SK-N-MC (cell line): Measurements from ENCODE around the gene ETV6.

Experiments used
- DNase-seq: peaks from one replicate; pipeline ENCODE4 v3.0.0-alpha.2; 2011; ENCODE audit warnings: low read depth, low spot score
- H3K27ac ChIP-seq: fragments of 200-600 bp; sonication (generic); 2 replicates; pipeline ENCODE4 v1.5.1; 2016; ENCODE audit warnings: mixed run types
- H3K36me3 ChIP-seq: fragments of 200-600 bp; sonication (generic); 2 replicates; pipeline ENCODE4 v1.6.1; 2017; ENCODE audit warnings: antibody characterized with exemption, low read length, mixed read lengths; ENCODE audit not compliant: insufficient read depth
- H3K4me3 ChIP-seq: fragments of 200-600 bp; sonication (generic); 2 replicates; pipeline ENCODE4 v1.5.1; 2016
- H3K9ac ChIP-seq: fragments of 200-600 bp; sonication (generic); 2 replicates; pipeline ENCODE4 v1.8.0; 2017; ENCODE audit warnings: mixed run types, mixed read lengths; ENCODE audit not compliant: insufficient read length
- H3K9me3 ChIP-seq: fragments of 200-600 bp; sonication (generic); 2 replicates; pipeline ENCODE4 v1.6.1; 2017; ENCODE audit warnings: low read depth, mild to moderate bottlenecking, antibody characterized with exemption, low read length, moderate library complexity, mixed read lengths
- EZH2 ChIP-seq: fragments of 200-600 bp; sonication (generic); IDR thresholded peaks from one replicate; pipeline ENCODE4 v1.6.1; 2017; ENCODE audit warnings: antibody characterized with exemption
- FOXP2 ChIP-seq: optimal IDR thresholded peaks from 2 replicates; pipeline ENCODE3; 2011; ENCODE audit warnings: mild to moderate bottlenecking, moderate library complexity; ENCODE audit not compliant: insufficient read depth; ENCODE audit errors: extremely low read length, control extremely low read depth
- POLR2AphosphoS5 ChIP-seq: IDR thresholded peaks from 2 replicates; pipeline ENCODE4 v1.6.1; 2012; ENCODE audit warnings: mild to moderate bottlenecking, low read depth, low read length, borderline replicate concordance

Gene ETV6

DNA sequence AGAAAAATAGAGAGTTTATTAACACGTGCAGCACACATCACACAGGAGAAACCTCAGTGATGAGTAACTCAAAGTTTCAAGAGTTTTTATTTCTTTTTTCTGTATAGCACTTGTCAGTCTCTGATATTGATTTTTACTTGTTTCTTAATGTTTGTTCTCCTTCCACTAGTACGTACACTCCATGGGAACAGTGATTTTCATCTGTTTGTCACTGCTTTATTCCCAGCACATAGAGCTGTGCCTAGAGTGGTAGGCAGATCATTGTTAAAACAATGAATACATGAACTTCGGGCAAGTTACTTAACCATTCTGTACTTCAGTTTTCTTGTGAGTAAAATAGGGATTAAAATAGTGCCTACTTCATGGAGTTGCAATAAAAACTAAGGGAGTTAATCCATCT lies 46.6 kb downstream of the ETV6 start:
- no peak overlapping the region for H3K27ac ChIP-seq
- no peak overlapping the region for H3K4me3 ChIP-seq
- DNase-seq: no peak
- TF ChIP-seq FOXP2 (no peak), POLR2AphosphoS5 (no peak), EZH2 (no peak)
- no peaks in the 10 kb centered on the region for H3K9me3 ChIP-seq
- no peaks in the 10 kb centered on the region for H3K36me3 ChIP-seq
- H3K9ac ChIP-seq: no peak overlapping the region

DNA sequence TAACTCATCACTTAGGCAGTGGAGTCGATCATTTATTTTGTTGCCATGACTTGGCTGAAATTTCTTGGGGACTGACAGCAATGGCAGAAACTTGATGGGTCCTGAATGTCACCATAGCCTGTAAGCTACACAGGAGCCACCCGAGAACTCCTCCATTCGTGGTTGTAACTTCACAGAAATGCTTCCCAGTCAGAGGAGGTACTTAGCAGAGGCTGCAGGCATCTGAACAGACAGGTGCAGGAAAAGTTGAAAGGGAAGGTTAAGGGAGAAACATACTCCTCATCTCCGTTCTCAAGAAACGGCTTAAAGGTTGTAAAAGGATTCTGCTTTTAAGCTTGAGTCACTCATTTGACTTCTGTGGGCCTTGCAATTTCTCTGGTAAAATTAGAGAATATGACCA lies 47.7 kb downstream of the ETV6 start:
- no peak for DNase-seq
- no peak overlapping the region for H3K9ac ChIP-seq
- TF ChIP-seq POLR2AphosphoS5 (no peak), EZH2 (no peak), FOXP2 (no peak)
- no peaks in the 10 kb centered on the region for H3K36me3 ChIP-seq
- no peak overlapping the region for H3K27ac ChIP-seq
- H3K9me3 ChIP-seq: no peaks in the 10 kb centered on the region
- no peak overlapping the region for H3K4me3 ChIP-seq

DNA sequence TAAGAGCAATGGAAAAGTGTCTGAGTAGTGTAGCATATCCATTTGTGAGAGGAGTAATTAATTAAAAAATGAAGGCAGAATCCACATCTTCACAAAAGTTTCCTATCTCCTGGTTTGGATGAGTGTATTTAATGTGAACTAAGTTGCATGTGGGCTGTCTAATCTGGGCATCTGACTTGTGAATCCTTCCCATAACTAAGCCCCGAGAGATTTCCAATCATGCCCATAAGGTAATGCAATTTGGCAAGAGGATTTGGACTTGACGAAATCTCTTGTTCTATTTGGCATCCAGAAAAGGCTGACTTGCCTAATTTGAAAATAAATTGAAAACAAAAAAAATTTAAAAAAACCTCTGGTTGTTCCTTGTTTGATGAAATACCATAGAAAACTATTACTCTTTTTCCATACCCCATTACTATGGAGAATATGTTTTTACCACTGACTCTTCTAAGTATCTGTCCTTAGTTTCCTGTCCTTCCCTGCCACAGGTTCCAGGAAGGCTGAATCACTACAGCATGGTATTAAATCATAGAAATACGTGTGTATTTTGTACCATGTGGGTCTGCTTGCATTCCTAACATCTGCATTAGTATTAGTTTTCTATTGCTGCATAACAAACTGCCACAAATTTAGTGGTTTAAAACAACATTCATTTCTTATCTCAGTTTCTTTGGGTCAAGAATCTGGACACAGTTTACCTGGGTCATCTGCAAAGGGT lies 48.4 kb downstream of the ETV6 start:
- TF ChIP-seq FOXP2 (no peak), EZH2 (no peak), POLR2AphosphoS5 (no peak)
- H3K36me3 ChIP-seq: no peaks in the 10 kb centered on the region
- no peak for DNase-seq
- H3K9ac ChIP-seq: no peak overlapping the region
- H3K4me3 ChIP-seq: no peak overlapping the region
- H3K9me3 ChIP-seq: no peaks in the 10 kb centered on the region
- no peak overlapping the region for H3K27ac ChIP-seq

DNA sequence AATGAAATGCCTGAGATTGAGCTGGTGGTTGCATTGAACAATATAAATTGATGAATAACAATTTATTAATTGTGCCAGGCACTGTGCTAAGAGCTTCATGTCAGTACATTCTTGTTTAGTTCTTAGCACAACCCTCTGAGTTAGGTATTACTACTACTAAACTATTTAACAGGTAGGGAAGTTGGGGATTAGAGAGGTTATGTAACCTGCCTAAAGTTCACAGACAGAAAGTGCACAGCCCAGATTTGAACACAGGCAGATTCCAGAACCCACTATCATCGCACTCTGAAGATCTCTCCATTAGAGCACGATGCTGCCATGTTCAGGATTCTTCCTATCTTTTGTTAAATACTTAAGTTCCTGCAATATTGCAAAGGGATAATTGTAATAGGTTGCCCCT lies 49.3 kb downstream of the ETV6 start:
- Histone ChIP-seq H3K4me3 (no peak overlapping the region), H3K9me3 (no peaks in the 10 kb centered on the region), H3K36me3 (no peaks in the 10 kb centered on the region), H3K9ac (no peak overlapping the region), H3K27ac (no peak overlapping the region)
- TF ChIP-seq POLR2AphosphoS5 (no peak), FOXP2 (no peak), EZH2 (no peak)
- DNase-seq: no peak

DNA sequence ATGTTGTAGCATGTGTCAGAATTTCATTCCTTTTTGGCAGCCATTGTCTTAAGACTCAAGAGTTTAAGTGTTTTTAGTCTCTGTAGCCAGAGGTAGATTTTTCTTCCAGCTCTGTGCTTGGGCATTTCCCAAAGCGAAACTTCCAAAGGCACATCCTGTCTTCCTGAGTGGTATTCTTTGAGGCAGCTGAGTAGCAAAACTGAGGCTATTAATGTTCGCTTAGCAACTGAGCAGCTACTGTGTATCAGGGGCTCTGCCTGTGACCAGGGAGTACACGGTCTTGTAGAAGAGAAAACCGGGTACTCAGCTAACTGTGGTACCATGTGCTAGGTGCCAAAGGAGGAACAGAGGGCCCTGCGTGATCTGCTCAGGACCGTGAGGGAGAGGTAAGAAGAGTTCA lies 52.0 kb downstream of the ETV6 start:
- H3K9ac ChIP-seq: no peak overlapping the region
- H3K9me3 ChIP-seq: no peaks in the 10 kb centered on the region
- H3K27ac ChIP-seq: no peak overlapping the region
- no peak for DNase-seq
- no peak overlapping the region for H3K4me3 ChIP-seq
- H3K36me3 ChIP-seq: no peaks in the 10 kb centered on the region
- TF ChIP-seq EZH2: no peak
- no peak for TF ChIP-seq POLR2AphosphoS5
- no peak for TF ChIP-seq FOXP2

DNA sequence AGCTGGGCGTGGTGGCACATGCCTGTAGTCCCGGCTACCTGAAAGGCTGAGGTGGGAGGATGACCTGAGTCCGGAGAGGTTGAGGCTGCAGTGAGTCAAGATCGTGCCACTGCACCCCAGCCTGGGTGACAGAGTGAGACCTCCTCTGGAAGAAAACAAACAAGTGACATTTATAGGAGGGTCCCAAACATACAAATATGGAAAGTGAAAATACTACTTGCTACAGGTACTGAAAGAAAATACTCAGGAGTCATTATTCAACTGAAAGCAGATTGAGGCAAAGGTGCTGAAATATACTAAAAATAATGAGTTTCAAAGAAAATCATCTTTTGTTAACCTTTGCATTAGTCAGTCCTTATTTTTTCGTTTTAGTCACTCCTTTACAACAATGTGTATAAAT lies 53.5 kb downstream of the ETV6 start:
- Histone ChIP-seq H3K9me3 (no peaks in the 10 kb centered on the region), H3K27ac (no peak overlapping the region), H3K9ac (no peak overlapping the region), H3K4me3 (no peak overlapping the region), H3K36me3 (no peaks in the 10 kb centered on the region)
- DNase-seq: no peak
- TF ChIP-seq POLR2AphosphoS5: no peak
- TF ChIP-seq EZH2: no peak
- TF ChIP-seq FOXP2: no peak

DNA sequence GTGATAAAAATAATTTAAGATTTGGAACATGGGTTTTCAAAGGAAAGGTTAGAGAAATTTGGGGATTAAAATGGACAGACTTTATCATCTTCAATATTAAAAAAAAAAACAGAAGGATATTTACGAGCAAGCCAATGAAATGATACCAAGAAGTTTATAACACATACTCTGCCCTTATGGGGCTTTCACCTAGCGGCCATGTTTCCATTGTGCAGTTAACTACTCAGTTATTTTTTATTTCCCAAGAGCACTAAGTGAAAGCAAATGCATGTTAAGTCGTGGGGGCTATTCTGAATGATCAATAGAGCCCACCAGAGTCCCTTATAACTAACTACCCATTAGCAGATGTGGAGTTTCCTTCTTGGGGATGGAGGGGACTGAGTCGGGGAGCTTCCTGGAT lies 53.9 kb downstream of the ETV6 start:
- DNase-seq: no peak
- Histone ChIP-seq H3K9me3 (no peaks in the 10 kb centered on the region), H3K27ac (no peak overlapping the region), H3K36me3 (no peaks in the 10 kb centered on the region), H3K9ac (no peak overlapping the region), H3K4me3 (no peak overlapping the region)
- TF ChIP-seq FOXP2 (no peak), POLR2AphosphoS5 (no peak), EZH2 (no peak)

DNA sequence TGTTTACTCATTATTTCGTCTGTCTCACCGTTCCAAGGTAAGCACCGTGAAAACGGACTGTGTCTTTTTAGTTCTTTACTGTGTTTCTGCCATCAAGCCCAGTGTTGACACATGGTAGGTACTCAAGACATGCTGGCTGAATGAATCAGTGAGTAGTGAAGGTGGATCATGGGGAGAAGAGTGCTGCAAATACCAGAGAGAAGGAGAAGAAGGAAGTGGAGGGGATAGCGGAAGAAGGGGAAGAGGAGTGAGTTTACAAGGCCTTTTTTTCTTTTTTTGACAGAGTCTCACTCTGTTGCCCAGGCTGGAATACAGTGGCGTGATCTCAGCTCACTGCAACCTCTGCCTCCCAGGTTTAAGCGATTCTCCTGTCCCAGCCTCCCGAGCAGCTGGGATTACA lies 54.6 kb downstream of the ETV6 start:
- Histone ChIP-seq H3K4me3 (no peak overlapping the region), H3K9ac (no peak overlapping the region), H3K27ac (no peak overlapping the region), H3K36me3 (no peaks in the 10 kb centered on the region), H3K9me3 (no peaks in the 10 kb centered on the region)
- DNase-seq: no peak
- TF ChIP-seq EZH2 (no peak), FOXP2 (no peak), POLR2AphosphoS5 (no peak)

DNA sequence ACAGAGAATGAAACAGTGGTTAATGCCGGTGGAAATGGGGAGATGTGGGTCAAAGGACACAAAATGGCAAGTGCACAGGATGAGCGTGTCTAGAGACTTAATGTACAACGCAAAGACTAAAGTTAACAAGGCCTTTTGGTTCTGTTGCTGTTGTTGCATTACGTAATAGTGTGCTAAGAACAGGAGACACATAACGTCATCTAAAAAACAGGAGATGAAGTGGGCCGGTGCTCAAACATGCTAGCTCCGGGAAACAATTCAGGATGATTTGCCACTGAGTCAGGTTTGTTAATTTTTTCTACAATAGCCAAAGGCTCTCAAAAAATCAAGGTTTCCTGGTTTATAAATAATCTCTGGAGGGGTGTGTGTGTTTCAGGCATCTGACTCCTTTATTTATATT lies 55.5 kb downstream of the ETV6 start:
- no peaks in the 10 kb centered on the region for H3K36me3 ChIP-seq
- no peak overlapping the region for H3K27ac ChIP-seq
- no peak overlapping the region for H3K4me3 ChIP-seq
- DNase-seq: no peak
- no peaks in the 10 kb centered on the region for H3K9me3 ChIP-seq
- no peak overlapping the region for H3K9ac ChIP-seq
- no peak for TF ChIP-seq EZH2
- TF ChIP-seq POLR2AphosphoS5: no peak
- TF ChIP-seq FOXP2: no peak
